GM18951 (cell line): ENCODE measurements around the gene TTC19.
"Not testable (repeated sequence)": the region's sequence is repeated elsewhere in the genome, so short reads cannot be mapped to it uniquely, and the experiment has no call there.

ENCODE experiments used
- POLR2A ChIP-seq: IDR thresholded peaks from 4 replicates; pipeline ENCODE4 v1.6.1; 2011; ENCODE audit warnings: mild to moderate bottlenecking; ENCODE audit not compliant: insufficient read length, insufficient read depth; ENCODE audit errors: extremely low read depth
- in situ Hi-C: fragments of 300-500 bp; cut with MboI; formaldehyde crosslinking; loops from one replicate; pipeline ENCODE4 v1.12.0; 2022; ENCODE audit warnings: low sequenced_read_pairs, mixed read lengths, inconsistent platforms; ENCODE audit not compliant: unreplicated experiment

TTC19 gene

GRCh38 chr17:16025202-16025601, 25.6 kb downstream of the TTC19 start:
- in situ Hi-C loops, result no loop called here

GRCh38 chr17:16026895-16027294, 27.3 kb downstream of the TTC19 start:
- no peak for TF ChIP-seq POLR2A
- in situ Hi-C loops, result no loop called here

More at GRCh38 chr17:16025202-16025601, 25.6 kb downstream of the TTC19 start:
- TF ChIP-seq POLR2A, result no peak

GRCh38 chr17:16027708-16028584, 28.3 kb downstream of the TTC19 start:
- in situ Hi-C loops, result no loop called here
- TF ChIP-seq POLR2A, result no peak

DNA sequence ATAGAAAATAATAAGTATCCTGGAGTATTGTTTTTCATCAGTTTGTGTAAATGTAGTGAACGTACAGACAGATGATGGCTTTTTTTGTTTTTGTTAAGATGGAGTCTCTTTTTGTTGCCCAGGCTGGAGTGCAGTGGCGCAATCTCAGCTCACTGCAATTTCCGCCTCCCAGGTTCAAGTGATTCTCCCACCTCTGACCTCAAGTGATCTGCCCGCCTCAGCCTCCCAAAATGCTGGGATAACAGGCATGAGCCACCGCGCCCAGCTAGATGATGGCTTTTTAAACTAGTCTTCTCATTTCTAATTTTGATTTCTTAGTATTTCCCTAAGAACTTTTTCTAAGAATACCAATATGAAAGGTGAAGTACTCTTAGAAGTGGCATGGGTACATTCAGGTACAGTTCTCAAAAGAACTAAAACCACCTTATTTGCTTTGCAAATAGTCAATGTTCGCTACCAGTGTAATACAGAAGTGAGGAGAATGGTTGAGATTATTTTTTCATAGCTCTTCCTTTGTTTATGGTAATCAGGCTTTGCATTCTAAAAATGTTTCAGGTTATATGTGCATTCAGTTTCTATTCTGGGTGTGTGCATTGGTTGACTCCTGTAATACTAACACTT, 34.2 kb downstream of the TTC19 start:
- in situ Hi-C loops, result no loop called here
- no peak for TF ChIP-seq POLR2A

DNA sequence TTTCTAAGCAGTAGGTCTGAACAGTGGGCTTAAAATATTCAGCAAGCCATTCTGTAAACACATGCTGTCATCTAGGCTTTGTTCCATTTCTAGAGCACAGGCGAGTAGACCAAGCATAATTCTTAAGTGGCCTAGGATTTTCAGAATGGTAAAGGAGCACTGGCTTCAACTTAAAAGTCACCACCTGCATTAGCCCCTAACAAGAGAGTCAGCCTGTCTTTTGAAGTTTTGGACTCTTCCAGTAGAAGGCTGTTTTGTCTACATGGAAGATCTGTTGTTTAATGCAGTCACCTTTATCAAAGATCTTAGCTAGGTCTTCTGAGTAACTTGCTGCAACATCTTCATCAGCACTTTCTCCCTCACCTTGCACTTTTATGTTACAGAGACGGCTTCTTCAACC, 36.6 kb downstream of the TTC19 start:
- no peak for TF ChIP-seq POLR2A
- in situ Hi-C loops, result no loop called here

GRCh38 chr17:16037636-16038035, 38.0 kb downstream of the TTC19 start:
- in situ Hi-C loops, result no loop called here
- no peak for TF ChIP-seq POLR2A

GRCh38 chr17:16040710-16041251, 41.2 kb downstream of the TTC19 start:
- no peak for TF ChIP-seq POLR2A
- in situ Hi-C loops, result no loop called here

GRCh38 chr17:16044487-16044886, 44.9 kb downstream of the TTC19 start:
- TF ChIP-seq POLR2A, result no peak
- in situ Hi-C loops, result no loop called here

DNA sequence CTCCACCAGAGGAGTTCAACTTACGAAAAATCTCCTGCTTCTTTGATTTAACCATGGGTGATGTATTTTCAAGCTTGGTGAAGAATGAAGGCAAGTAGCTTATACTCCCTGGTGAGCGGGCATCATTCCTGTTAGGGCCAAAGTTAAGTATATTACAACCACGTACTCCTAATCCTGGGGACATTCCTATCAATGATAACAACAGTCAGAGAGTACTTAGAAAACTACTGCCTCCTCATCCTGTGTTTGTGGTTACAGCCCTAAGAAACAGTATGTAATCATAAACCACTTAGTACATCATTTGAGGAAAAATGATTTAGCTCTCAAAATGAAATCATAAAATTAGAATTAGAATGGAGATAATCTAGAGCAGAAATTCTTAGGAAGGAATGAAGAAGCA, 47.3 kb downstream of the TTC19 start:
- in situ Hi-C loops, result no loop called here
- no peak for TF ChIP-seq POLR2A

DNA sequence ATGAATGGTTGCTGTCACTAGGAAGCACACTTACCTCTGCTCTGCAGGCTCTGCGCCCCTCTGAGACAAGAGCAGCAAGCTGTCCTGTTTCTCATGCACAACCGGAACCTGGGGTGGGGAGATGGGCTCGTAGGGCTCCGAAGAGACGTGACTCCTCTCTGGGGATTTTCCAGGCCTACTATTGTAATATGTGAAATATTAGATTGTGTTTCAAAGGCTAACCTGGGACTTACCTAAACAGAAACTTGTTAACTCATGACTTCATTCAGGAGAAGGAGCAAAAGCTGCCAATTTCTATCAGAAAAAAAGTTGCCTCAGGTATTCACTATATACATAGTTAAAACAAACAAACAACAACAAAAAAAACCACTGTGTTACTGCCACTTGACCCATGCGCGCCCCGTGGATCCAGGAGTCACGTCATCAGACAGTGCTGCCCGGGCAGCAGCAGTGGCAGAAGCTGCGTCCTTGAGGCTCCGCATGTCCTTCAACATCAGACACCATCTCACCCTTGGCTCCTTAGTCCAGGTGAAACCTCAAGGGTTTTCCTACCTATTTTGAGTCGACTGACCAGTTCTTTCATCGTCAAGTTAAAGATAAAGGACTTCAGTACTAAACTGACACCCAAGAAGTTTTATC, 49.3 kb downstream of the TTC19 start:
- TF ChIP-seq POLR2A, result no peak
- in situ Hi-C loops, result no loop called here

DNA sequence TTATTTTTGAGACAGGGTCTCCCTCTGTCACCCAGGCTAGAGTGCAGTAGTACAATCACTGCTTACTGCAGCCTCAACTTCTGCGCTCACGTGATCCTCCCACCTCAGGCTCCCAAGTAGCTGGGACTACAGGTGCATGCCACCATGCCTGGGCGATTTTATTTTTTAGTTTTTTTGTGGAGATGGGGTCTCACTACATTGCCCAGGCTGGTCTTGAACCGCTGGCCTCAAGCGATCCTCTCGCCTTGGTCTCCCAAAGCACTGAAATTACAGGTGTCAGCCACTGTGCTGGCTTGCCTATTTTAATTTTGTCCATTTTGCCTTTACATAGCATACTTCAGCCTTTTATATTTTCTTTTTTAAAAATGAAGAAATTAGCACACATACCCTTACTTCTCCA, 51.2 kb downstream of the TTC19 start:
- TF ChIP-seq POLR2A, result no peak
- in situ Hi-C loops, result no loop called here

- in situ Hi-C loops, result no loop called here
- no peak for TF ChIP-seq POLR2A
Observed at GRCh38 chr17:16052486-16052885, 52.9 kb downstream of the TTC19 start.

GRCh38 chr17:16055139-16055538, 55.5 kb downstream of the TTC19 start:
- in situ Hi-C loops, result not testable (repeated sequence)
